MCF 10A (cell line): ENCODE results near the gene WDR18. TPM values are rescaled to one million over a fixed set of nuclear protein-coding genes. Genes with fewer than 3 reads are reported as not detected.
A peak's percentile ranks its signal among the peaks of the same experiment; 100 is the strongest.

Source experiments
- BruUV-seq: library from RNA; stranded (reverse); fragments of 400-500 nt; replicated peaks from 2 replicates; lab custom pipeline; 2021; lab: Mats Ljungman, UMichigan
- CTCF ChIA-PET: fragments of 300-600 bp; sonication (Branson Sonifier 250); formaldehyde crosslinking; extraction: SDS; loops from one replicate; lab custom pipeline; 2021; ENCODE audit warnings: antibody characterized with exemption, inconsistent platforms; lab: Yijun Ruan, JAX
- POLR2A ChIA-PET: fragments of 300-600, 350-650 bp; sonication (Branson Sonifier 250); formaldehyde crosslinking; extraction: SDS; loops from one replicate; lab custom pipeline; 2020; ENCODE audit warnings: antibody characterized with exemption, inconsistent platforms; lab: Yijun Ruan, JAX
- DNase-seq: peaks from one replicate; pipeline ENCODE4 v3.0.0-alpha.2; 2018; ENCODE audit not compliant: unreplicated experiment
- H3K27ac Mint-ChIP-seq: one replicate; pipeline ENCODE4 v1.8.0; 2022; ENCODE audit warnings: mild to moderate bottlenecking, low read depth, mixed read lengths; ENCODE audit not compliant: unreplicated experiment
- H3K27me3 Mint-ChIP-seq: one replicate; pipeline ENCODE4 v1.8.0; 2022; ENCODE audit warnings: mixed read lengths; ENCODE audit not compliant: insufficient read depth, unreplicated experiment
- H3K36me3 Mint-ChIP-seq: one replicate; pipeline ENCODE4 v1.8.0; 2022; ENCODE audit warnings: mild to moderate bottlenecking, moderate library complexity, mixed read lengths; ENCODE audit not compliant: insufficient read depth, unreplicated experiment
- H3K4me1 Mint-ChIP-seq: one replicate; pipeline ENCODE4 v1.8.0; 2022; ENCODE audit warnings: mixed read lengths; ENCODE audit not compliant: insufficient read depth, unreplicated experiment
- H3K4me3 Mint-ChIP-seq: one replicate; pipeline ENCODE4 v1.8.0; 2022; ENCODE audit warnings: mild to moderate bottlenecking, moderate library complexity, mixed read lengths; ENCODE audit not compliant: unreplicated experiment
- H3K9me3 Mint-ChIP-seq: one replicate; pipeline ENCODE4 v1.8.0; 2022; ENCODE audit warnings: mixed read lengths; ENCODE audit not compliant: unreplicated experiment
- intact Hi-C: fragments of 100-400 bp; cut with micrococcal nuclease; formaldehyde crosslinking; loops from 2 replicates; pipeline ENCODE4 v1.14.1; 2022
- total RNA-seq: library from RNA; stranded (reverse); gene quantifications from 2 replicates; pipeline ENCODE4 v1.2.3, GENCODE V29; 2022
- TF ChIP-seq, protein P1 (sequence below): fragments of 200-600 bp; IDR thresholded peaks from one replicate; pipeline ENCODE4 v1.8.0; 2022; ENCODE audit warnings: antibody characterized with exemption, mild to moderate bottlenecking; ENCODE audit not compliant: unreplicated experiment

WDR18 gene
- total RNA-seq, 1 experiment from 2014 or later = 96.7 TPM

DNA sequence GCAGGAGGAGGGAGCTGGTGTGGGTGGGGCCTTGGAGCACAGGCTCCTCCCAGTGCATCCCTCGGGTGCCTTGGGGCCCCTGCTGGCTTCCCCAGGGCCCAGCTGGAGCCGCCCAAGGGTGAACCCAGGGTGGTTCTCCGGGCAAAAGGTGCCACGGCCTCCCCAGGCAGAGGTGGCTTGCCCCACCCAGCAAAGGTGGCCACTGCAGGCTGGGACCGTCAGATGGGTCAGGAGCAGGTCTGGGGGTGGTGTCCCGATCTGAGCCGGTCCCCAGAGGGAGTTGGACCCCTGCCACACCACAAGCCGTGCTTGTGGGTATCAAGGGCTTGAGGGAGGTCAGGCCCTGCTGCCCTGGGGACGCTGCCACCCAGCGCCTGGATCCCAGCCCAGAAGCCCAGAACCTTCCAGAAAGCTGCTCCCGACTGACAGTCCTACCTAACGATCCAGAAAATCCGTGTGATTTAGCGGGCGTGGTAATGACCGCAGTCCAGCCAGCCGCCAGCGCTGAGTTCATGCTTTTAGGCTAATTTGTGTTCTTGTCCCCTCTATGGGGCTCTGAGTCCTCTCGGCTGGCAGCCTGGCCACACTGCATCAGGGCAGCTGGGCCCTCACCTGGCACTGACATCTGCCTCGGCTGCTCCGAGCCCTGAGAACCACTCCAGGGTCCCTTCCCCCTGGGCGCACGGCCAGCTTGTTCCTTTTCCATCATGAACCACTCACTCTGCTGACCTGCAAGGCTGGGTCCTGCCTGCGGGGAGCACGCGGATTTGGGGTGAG is 11.1 kb downstream of the WDR18 start:
- DNase-seq = no peak
- Mint-ChIP-seq H3K36me3 (peaks cover 17% of the 10 kb centered on the region), H3K27me3 (peaks cover 17% of the 10 kb centered on the region), H3K9me3 (no peaks in the 10 kb centered on the region), H3K27ac (no peak overlapping the region), H3K4me1 (peaks cover 6% of the 10 kb centered on the region), H3K4me3 (no peak overlapping the region)
- TF ChIP-seq, protein P1, sequence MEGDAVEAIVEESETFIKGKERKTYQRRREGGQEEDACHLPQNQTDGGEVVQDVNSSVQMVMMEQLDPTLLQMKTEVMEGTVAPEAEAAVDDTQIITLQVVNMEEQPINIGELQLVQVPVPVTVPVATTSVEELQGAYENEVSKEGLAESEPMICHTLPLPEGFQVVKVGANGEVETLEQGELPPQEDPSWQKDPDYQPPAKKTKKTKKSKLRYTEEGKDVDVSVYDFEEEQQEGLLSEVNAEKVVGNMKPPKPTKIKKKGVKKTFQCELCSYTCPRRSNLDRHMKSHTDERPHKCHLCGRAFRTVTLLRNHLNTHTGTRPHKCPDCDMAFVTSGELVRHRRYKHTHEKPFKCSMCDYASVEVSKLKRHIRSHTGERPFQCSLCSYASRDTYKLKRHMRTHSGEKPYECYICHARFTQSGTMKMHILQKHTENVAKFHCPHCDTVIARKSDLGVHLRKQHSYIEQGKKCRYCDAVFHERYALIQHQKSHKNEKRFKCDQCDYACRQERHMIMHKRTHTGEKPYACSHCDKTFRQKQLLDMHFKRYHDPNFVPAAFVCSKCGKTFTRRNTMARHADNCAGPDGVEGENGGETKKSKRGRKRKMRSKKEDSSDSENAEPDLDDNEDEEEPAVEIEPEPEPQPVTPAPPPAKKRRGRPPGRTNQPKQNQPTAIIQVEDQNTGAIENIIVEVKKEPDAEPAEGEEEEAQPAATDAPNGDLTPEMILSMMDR = no peak
- POLR2A ChIA-PET = interaction anchor here (1.0 to 3.9 kb wide), 3 partner anchors 9 to 44 kb away, joined by 5 to 32 read pairs (median 5); partner anchors contain the start of gene WDR18
- intact Hi-C loops = no loop called here
- CTCF ChIA-PET = no interaction called here
- BruUV-seq = no TSS peak

DNA sequence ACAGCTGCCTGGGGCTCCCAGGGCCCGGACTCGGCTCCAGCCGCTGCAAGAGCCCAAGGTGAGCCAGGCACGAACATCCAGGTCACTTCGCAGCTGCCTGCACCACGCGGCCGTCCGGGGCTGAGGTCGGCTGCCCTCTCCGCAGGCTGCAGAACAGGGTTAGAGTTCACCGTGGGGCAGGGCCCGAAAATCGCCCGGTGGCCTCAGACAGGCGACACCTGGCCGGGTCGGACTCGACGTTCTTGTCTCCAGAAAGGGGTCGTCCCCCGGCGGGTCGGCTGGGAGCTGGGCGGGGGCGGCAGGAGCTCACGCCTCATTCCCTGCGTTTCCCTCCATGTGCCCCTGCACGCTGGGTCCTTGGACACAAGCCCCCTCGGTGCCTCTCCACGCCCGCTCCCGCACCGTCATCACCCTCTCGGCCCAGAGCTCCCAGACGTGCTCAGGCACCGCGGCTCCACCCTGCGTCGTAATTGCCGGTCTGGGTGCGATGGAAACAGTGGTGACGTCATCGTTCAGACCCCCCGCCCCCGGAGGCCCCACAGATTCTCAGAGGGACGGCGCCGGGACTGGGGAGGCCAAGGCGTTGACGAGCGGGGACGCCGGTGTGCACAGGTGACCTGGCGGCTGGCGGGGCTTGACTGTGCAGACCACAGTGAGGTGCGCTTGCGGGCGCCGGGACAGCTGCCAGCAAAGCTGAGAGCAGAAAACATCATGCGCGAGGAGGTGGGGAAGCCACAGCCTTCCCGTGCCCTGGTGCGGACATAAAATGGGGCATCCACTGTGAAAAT is 12.1 kb downstream of the WDR18 start:
- TF ChIP-seq, protein P1 = no peak
- no TSS peak for BruUV-seq
- H3K27ac Mint-ChIP-seq = no peak overlapping the region
- intact Hi-C loops = no loop called here
- POLR2A ChIA-PET = interaction anchor here (0.6 to 3.9 kb wide), 9 partner anchors 8 to 226 kb away, joined by 3 to 32 read pairs (median 5); partner anchors contain the start of genes CNN2 and WDR18
- H3K27me3 Mint-ChIP-seq = peaks cover 17% of the 10 kb centered on the region
- H3K4me3 Mint-ChIP-seq = peak overlapping the region; percentile 54
- CTCF ChIA-PET = interaction anchor here (0.6 kb wide), 2 partner anchors 25 to 215 kb away, joined by 3 to 4 read pairs; no protein-coding TSS in a partner anchor
- peak; percentile 52 for DNase-seq
- H3K36me3 Mint-ChIP-seq = peaks cover 17% of the 10 kb centered on the region
- peaks cover 6% of the 10 kb centered on the region for H3K4me1 Mint-ChIP-seq
- no peaks in the 10 kb centered on the region for H3K9me3 Mint-ChIP-seq

DNA sequence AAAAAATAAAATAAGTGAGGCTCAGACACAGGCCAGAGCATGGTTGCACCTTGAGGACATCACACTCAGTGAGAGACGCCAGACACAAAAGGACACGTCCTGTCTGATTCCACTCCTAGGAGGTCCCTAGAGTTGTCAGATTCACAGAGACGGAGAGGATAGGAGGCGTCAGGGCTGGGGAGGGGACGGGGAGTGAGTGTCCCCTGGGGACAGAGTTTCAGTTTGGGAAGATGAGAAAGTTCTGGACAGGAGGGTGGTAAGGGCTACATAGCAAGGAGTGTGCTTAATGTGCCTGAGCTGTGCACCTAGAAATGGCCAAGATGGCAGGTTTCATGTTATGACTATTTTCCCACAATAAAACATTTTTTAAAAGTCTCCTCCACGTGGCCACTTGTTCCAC is 13.9 kb downstream of the WDR18 start:
- POLR2A ChIA-PET = interaction anchor here (0.7 to 3.9 kb wide), 2 partner anchors 10 to 13 kb away, joined by 3 to 32 read pairs; partner anchors contain the start of gene WDR18
- H3K9me3 Mint-ChIP-seq = no peaks in the 10 kb centered on the region
- H3K4me1 Mint-ChIP-seq = peaks cover 6% of the 10 kb centered on the region
- TF ChIP-seq, protein P1 = no peak
- no peak overlapping the region for H3K27ac Mint-ChIP-seq
- peaks cover 14% of the 10 kb centered on the region for H3K36me3 Mint-ChIP-seq
- no TSS peak for BruUV-seq
- CTCF ChIA-PET = no interaction called here
- peaks cover 17% of the 10 kb centered on the region for H3K27me3 Mint-ChIP-seq
- intact Hi-C loops = no loop called here
- no peak for DNase-seq
- no peak overlapping the region for H3K4me3 Mint-ChIP-seq

DNA sequence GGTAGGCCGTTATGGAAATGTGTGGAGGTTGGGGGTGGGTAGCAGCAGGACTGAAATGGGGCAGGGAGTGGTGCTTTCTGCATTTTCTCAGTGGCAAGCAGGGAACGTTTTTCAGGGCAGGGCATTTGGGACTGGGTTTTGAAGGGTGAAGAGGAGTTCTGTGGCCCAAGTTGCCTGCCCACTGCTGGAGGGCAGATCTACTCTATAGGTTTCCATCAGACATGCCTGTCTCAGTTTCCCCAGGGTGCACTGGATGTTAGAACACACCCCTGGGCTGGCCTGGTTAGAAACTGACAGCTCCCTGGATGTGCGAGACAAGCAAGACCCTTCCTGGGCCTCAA is 15.2 kb downstream of the WDR18 start:
- intact Hi-C loops = no loop called here
- TF ChIP-seq, protein P1 = no peak
- Mint-ChIP-seq H3K4me1 (peaks cover 6% of the 10 kb centered on the region), H3K36me3 (peaks cover 6% of the 10 kb centered on the region), H3K4me3 (no peak overlapping the region), H3K27me3 (peaks cover 17% of the 10 kb centered on the region), H3K27ac (no peak overlapping the region), H3K9me3 (no peaks in the 10 kb centered on the region)
- CTCF ChIA-PET = interaction anchor here (0.8 to 1.0 kb wide), 2 partner anchors 12 to 22 kb away, joined by 3 to 4 read pairs; no protein-coding TSS in a partner anchor
- no peak for DNase-seq
- POLR2A ChIA-PET = no interaction called here
- BruUV-seq = no TSS peak
